ENCODE measurements around the gene RASL12. TPM values are rescaled to one million over a fixed set of nuclear protein-coding genes. Genes with fewer than 3 reads are reported as not detected.
"Not testable (repeated sequence)": the region's sequence is repeated elsewhere in the genome, so short reads cannot be mapped to it uniquely, and the experiment has no call there.

Gene RASL12
- total and polyA plus RNA-seq, 2 donors (not counting 1 experiment from before 2014, with no cell fraction given), result not detected

GRCh38 chr15:65044724-65045481 lies 22.9 kb downstream of the RASL12 start, which contains the start of gene SLC51B:
SLC51B (plus strand) TSS chr15:65045387; CDS start chr15:65050005, 4,618 bp downstream.
- no peak within 1 kb of the TSS for H3K27ac ChIP-seq (ENCODE audit: low read length in 2 of 2)
- TF ChIP-seq EZH2 (IDR thresholded peaks at IDR 0.05; ENCODE audit: borderline replicate concordance, insufficient read depth, low read depth, low read length, poor library complexity, severe bottlenecking) (no peak), CTCF (IDR thresholded peaks at IDR 0.05) (no peak)
- H3K9ac ChIP-seq (ENCODE audit: low read length), result no peak within 1 kb of the TSS
- peaks cover 0 to 4% (median 0%) of the 10 kb centered on the region in 4 experiments for H3K27me3 ChIP-seq (replicated peaks in 1 of 4; ENCODE audit: control extremely low read depth in 1 of 4, control insufficient read depth in 3 of 4, insufficient read depth in 4 of 4, low read length in 3 of 4)
- Mint-ChIP-seq H3K4me1 (peaks cover 7% of the 10 kb centered on the region), H3K9me3 (ENCODE audit: insufficient read depth) (no peaks in the 10 kb centered on the region), H3K27ac (no peak within 1 kb of the TSS), H3K4me3 (no peak within 1 kb of the TSS), H3K27me3 (peaks cover 4% of the 10 kb centered on the region)
- H3K4me1 ChIP-seq (ENCODE audit: control insufficient read depth in 2 of 2, insufficient read depth in 2 of 2, low read length in 2 of 2), result peaks cover 8 to 10% of the 10 kb centered on the region in 2 donors
- H3K9me3 ChIP-seq (ENCODE audit: control extremely low read depth in 1 of 3, control insufficient read depth in 2 of 3, insufficient read depth in 1 of 3, low read length in 2 of 3), result no peaks in the 10 kb centered on the region
- H3K4me3 ChIP-seq (ENCODE audit: control extremely low read depth in 1 of 5, extremely low read depth in 1 of 5, insufficient read depth in 1 of 5, low read depth in 2 of 5, low read length in 4 of 5), result no peak within 1 kb of the TSS
- ChIA-PET POLR2A (interaction anchor here (0.5 to 0.7 kb wide), 2 partner anchors 9 to 252 kb away, joined by 6 to 14 read pairs; no protein-coding TSS in a partner anchor), CTCF (no interaction called here)
- H3K36me3 ChIP-seq (replicated peaks in 1 of 2; ENCODE audit: control extremely low read depth in 1 of 2, control insufficient read depth in 1 of 2, extremely low read depth in 1 of 2, insufficient read depth in 2 of 2, low read length in 1 of 2), result no peaks in the 10 kb centered on the region
- no peaks in the 10 kb centered on the region for H3K79me2 ChIP-seq (ENCODE audit: control insufficient read depth, insufficient read depth, low read length)
- H4K20me1 ChIP-seq (ENCODE audit: control insufficient read depth, insufficient read depth, low read length, poor library complexity, severe bottlenecking), result no peaks in the 10 kb centered on the region
- no peak for ATAC-seq (ENCODE audit: low read depth)
- no peak within 1 kb of the TSS for H2AFZ ChIP-seq (ENCODE audit: insufficient read depth, low read depth, low read length, poor library complexity, severe bottlenecking)
- no peak for DNase-seq
- WGBS (ENCODE audit: insufficient coverage), result 92% methylated on average over 6 of the region's 7 CpGs
- intact Hi-C loops (cut with micrococcal nuclease), result no loop called here
- H3K4me2 ChIP-seq (replicated peaks; ENCODE audit: low read depth, low read length, poor library complexity, severe bottlenecking), result no peak within 1 kb of the TSS

- H3K27ac Mint-ChIP-seq; H3K4me2 ChIP-seq (replicated peaks; ENCODE audit: low read depth, low read length, poor library complexity, severe bottlenecking); H3K4me1 ChIP-seq (ENCODE audit: control insufficient read depth in 2 of 2, insufficient read depth in 2 of 2, low read length in 2 of 2); DNase-seq; H3K4me3 Mint-ChIP-seq; intact Hi-C loops (cut with micrococcal nuclease); H3K4me1 Mint-ChIP-seq; ATAC-seq (ENCODE audit: low read depth); H3K79me2 ChIP-seq (ENCODE audit: control insufficient read depth, insufficient read depth, low read length); H3K9me3 Mint-ChIP-seq (ENCODE audit: insufficient read depth); H4K20me1 ChIP-seq (ENCODE audit: control insufficient read depth, insufficient read depth, low read length, poor library complexity, severe bottlenecking); H3K27me3 Mint-ChIP-seq; H3K4me3 ChIP-seq (ENCODE audit: control extremely low read depth in 1 of 5, extremely low read depth in 1 of 5, insufficient read depth in 1 of 5, low read depth in 2 of 5, low read length in 4 of 5); H3K27ac ChIP-seq (ENCODE audit: low read length in 2 of 2); H3K9ac ChIP-seq (ENCODE audit: low read length); H2AFZ ChIP-seq (ENCODE audit: insufficient read depth, low read depth, low read length, poor library complexity, severe bottlenecking); H3K27me3 ChIP-seq (replicated peaks in 1 of 4; ENCODE audit: control extremely low read depth in 1 of 4, control insufficient read depth in 3 of 4, insufficient read depth in 4 of 4, low read length in 3 of 4); H3K9me3 ChIP-seq (ENCODE audit: control extremely low read depth in 1 of 3, control insufficient read depth in 2 of 3, insufficient read depth in 1 of 3, low read length in 2 of 3); H3K36me3 ChIP-seq (replicated peaks in 1 of 2; ENCODE audit: control extremely low read depth in 1 of 2, control insufficient read depth in 1 of 2, extremely low read depth in 1 of 2, insufficient read depth in 2 of 2, low read length in 1 of 2): not testable (repeated sequence)
- WGBS (ENCODE audit: insufficient coverage), result no CpG with 5 or more reads among the region's 5 CpGs
- POLR2A ChIA-PET, result interaction anchor here (0.5 to 0.7 kb wide), 2 partner anchors 10 to 252 kb away, joined by 6 to 14 read pairs; no protein-coding TSS in a partner anchor
- CTCF ChIA-PET, result interaction anchor here (1.1 kb wide), 1 partner anchor 10 kb away, joined by 3 read pairs; no protein-coding TSS in a partner anchor
Observed at GRCh38 chr15:65044218-65044617, 23.6 kb downstream of the RASL12 start.

All from B cell (primary cell).